OCI-LY1 (cell line): ENCODE data around the gene PCDHGA3.
"Not testable (repeated sequence)": the region's sequence is repeated elsewhere in the genome, so short reads cannot be mapped to it uniquely, and the experiment has no call there.

Source experiments
- EZH2 ChIP-seq: fragments of 200-600 bp; sonication (generic), shearing (Covaris generic); IDR thresholded peaks from 2 replicates; pipeline ENCODE4 v1.8.0; 2017; ENCODE audit warnings: borderline replicate concordance, mixed run types, mild to moderate bottlenecking, antibody characterized with exemption, low read length, moderate library complexity, mixed read lengths
- TF ChIP-seq, protein P1 (sequence below): fragments of 200-600 bp; sonication (generic), shearing (Covaris generic); IDR thresholded peaks from 2 replicates; pipeline ENCODE4 v1.5.1; 2017; ENCODE audit warnings: mild to moderate bottlenecking, antibody characterized with exemption, low read length, moderate library complexity, mixed read lengths

DNA sequence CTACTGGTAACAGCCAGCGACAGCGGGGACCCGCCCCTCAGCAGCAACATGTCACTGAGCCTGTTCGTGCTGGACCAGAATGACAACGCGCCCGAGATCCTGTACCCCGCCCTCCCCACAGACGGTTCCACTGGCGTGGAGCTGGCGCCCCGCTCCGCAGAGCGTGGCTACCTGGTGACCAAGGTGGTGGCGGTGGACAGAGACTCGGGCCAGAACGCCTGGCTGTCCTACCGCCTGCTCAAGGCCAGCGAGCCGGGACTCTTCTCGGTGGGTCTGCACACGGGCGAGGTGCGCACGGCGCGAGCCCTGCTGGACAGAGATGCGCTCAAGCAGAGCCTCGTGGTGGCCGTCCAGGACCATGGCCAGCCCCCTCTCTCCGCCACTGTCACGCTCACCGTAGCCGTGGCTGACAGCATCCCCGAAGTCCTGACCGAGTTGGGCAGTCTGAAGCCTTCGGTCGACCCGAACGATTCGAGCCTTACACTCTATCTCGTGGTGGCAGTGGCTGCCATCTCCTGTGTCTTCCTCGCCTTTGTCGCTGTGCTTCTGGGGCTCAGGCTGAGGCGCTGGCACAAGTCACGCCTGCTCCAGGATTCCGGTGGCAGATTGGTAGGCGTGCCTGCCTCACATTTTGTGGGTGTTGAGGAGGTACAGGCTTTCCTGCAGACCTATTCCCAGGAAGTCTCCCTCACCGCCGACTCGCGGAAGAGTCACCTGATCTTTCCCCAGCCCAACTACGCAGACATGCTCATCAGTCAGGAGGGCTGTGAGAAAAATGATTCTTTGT is 51.0 kb downstream of the PCDHGA3 start:
- TF ChIP-seq, protein P1, sequence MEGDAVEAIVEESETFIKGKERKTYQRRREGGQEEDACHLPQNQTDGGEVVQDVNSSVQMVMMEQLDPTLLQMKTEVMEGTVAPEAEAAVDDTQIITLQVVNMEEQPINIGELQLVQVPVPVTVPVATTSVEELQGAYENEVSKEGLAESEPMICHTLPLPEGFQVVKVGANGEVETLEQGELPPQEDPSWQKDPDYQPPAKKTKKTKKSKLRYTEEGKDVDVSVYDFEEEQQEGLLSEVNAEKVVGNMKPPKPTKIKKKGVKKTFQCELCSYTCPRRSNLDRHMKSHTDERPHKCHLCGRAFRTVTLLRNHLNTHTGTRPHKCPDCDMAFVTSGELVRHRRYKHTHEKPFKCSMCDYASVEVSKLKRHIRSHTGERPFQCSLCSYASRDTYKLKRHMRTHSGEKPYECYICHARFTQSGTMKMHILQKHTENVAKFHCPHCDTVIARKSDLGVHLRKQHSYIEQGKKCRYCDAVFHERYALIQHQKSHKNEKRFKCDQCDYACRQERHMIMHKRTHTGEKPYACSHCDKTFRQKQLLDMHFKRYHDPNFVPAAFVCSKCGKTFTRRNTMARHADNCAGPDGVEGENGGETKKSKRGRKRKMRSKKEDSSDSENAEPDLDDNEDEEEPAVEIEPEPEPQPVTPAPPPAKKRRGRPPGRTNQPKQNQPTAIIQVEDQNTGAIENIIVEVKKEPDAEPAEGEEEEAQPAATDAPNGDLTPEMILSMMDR: not testable (repeated sequence)
- TF ChIP-seq EZH2: not testable (repeated sequence)
